Measurements from ENCODE around the gene FXYD6. TPM values are rescaled to one million over a fixed set of nuclear protein-coding genes. Genes with fewer than 3 reads are reported as not detected.
"Not testable (repeated sequence)": the region's sequence is repeated elsewhere in the genome, so short reads cannot be mapped to it uniquely, and the experiment has no call there.

Gene FXYD6
- total RNA-seq, 2 experiments from 2014 or later: not detected

DNA sequence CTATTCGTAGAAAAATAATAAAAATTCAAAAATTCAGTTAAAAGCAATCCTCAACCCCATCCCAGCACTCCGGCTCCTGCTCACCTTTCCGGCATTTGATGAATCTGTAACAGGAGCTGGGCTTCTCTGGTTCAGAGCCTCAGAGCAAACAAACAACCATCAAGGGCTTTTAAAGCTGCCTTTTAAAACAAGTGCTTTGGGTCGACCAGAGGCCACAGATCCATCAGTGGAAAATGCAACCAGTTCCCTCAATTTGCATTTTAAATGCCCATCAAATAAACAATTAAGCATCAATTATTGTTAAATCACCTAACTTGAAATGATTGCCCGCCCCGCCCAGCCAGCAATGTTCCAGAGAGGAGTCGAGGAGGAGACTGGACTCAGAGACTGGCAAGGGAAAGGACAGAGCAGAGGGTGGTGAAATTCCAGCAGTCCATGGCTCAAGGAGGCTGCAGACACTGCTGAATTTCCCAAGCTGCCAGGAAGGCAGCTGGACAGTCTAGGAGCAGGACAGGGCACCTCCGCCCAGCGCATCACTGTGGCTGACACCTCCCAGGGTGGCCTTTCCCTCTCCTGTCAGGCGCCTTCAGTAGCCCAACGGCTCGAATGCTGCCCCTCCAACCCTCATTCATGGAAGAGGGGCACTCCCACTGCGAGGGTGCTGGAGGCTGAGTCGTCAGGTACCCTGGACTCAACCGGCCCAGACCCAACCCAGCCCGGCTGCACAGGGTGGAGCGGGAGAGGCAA, 7.5 kb downstream of the FXYD6 start:
- TF ChIP-seq, protein P1, sequence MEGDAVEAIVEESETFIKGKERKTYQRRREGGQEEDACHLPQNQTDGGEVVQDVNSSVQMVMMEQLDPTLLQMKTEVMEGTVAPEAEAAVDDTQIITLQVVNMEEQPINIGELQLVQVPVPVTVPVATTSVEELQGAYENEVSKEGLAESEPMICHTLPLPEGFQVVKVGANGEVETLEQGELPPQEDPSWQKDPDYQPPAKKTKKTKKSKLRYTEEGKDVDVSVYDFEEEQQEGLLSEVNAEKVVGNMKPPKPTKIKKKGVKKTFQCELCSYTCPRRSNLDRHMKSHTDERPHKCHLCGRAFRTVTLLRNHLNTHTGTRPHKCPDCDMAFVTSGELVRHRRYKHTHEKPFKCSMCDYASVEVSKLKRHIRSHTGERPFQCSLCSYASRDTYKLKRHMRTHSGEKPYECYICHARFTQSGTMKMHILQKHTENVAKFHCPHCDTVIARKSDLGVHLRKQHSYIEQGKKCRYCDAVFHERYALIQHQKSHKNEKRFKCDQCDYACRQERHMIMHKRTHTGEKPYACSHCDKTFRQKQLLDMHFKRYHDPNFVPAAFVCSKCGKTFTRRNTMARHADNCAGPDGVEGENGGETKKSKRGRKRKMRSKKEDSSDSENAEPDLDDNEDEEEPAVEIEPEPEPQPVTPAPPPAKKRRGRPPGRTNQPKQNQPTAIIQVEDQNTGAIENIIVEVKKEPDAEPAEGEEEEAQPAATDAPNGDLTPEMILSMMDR (conservative IDR thresholded peaks at IDR 0.05; ENCODE audit: low read length): no peak
- TF ChIP-seq EZH2phosphoT487 (IDR thresholded peaks at IDR 0.05; ENCODE audit: borderline replicate concordance, low read depth, low read length): no peak

GRCh38 chr11:117868088-117868487, 8.4 kb downstream of the FXYD6 start:
- POLR2A ChIA-PET: no interaction called here
- CTCF ChIA-PET (ENCODE audit: unreplicated experiment): no interaction called here

More for the DNA sequence above, 7.5 kb downstream of the FXYD6 start:
- no peaks in the 10 kb centered on the region for H3K4me1 ChIP-seq (ENCODE audit: insufficient read depth, low read length, poor library complexity, severe bottlenecking)
- H3K27ac ChIP-seq (ENCODE audit: low read depth, low read length, poor library complexity, severe bottlenecking): no peak overlapping the region
- no peaks in the 10 kb centered on the region for H3K36me3 ChIP-seq (ENCODE audit: insufficient read depth, low read length)
- H3K9me3 ChIP-seq (ENCODE audit: low read length): no peaks in the 10 kb centered on the region
- BruUV-seq (replicated peaks): no TSS peak
- H3K79me2 ChIP-seq (ENCODE audit: insufficient read depth, low read depth, low read length): no peaks in the 10 kb centered on the region
- intact Hi-C loops (cut with micrococcal nuclease; ENCODE audit: unreplicated experiment): no loop called here
- H3K4me2 ChIP-seq (ENCODE audit: low read length): no peak overlapping the region
- DNase-seq (ENCODE audit: low spot score): no peak
- POLR2A ChIA-PET: no interaction called here
- no peaks in the 10 kb centered on the region for H4K20me1 ChIP-seq (ENCODE audit: insufficient read depth, low read length)
- CTCF ChIA-PET (ENCODE audit: unreplicated experiment): no interaction called here
- no peak overlapping the region for H2AFZ ChIP-seq (ENCODE audit: low read length)
- no peak overlapping the region for H3K4me3 ChIP-seq (ENCODE audit: low read depth, low read length, poor library complexity, severe bottlenecking)
- no peaks in the 10 kb centered on the region for H3K9me2 ChIP-seq (ENCODE audit: insufficient read depth, low read length)

DNA sequence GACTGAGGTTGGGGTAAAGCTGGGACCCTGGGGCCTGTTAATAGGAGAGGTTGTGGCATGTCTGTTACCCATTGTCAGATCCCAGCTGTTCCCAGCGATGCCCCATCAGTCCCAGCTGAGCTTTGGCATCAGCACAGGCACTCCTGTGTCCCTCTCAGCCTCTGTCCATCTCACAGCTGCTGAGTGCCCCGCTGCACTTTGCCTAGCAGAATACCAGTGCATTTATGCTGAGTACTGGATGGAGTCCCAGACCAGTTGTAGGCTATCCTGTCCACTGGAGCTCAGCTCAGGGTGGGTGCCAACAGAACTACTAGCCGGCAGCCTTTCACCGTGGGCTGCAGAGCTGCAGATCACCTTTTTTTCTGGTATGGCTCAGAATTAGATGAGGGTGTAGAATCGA, 9.9 kb downstream of the FXYD6 start:
- intact Hi-C loops (cut with micrococcal nuclease; ENCODE audit: unreplicated experiment): no loop called here
- no TSS peak for BruUV-seq (replicated peaks)
- no peak for DNase-seq (ENCODE audit: low spot score)

More at GRCh38 chr11:117868088-117868487, 8.4 kb downstream of the FXYD6 start:
- BruUV-seq (replicated peaks): no TSS peak
- no peaks in the 10 kb centered on the region for H3K79me2 ChIP-seq (ENCODE audit: insufficient read depth, low read depth, low read length)
- no peak overlapping the region for H3K4me3 ChIP-seq (ENCODE audit: low read depth, low read length, poor library complexity, severe bottlenecking)
- H3K9me2 ChIP-seq (ENCODE audit: insufficient read depth, low read length): no peaks in the 10 kb centered on the region
- H3K9me3 ChIP-seq (ENCODE audit: low read length): no peaks in the 10 kb centered on the region
- no peak for DNase-seq (ENCODE audit: low spot score)
- no peak for TF ChIP-seq EZH2phosphoT487 (IDR thresholded peaks at IDR 0.05; ENCODE audit: borderline replicate concordance, low read depth, low read length)
- TF ChIP-seq, protein P1 (conservative IDR thresholded peaks at IDR 0.05; ENCODE audit: low read length): no peak
- no peak overlapping the region for H3K4me2 ChIP-seq (ENCODE audit: low read length)
- H3K27ac ChIP-seq (ENCODE audit: low read depth, low read length, poor library complexity, severe bottlenecking): no peak overlapping the region
- intact Hi-C loops (cut with micrococcal nuclease; ENCODE audit: unreplicated experiment): no loop called here
- no peak overlapping the region for H2AFZ ChIP-seq (ENCODE audit: low read length)
- H3K36me3 ChIP-seq (ENCODE audit: insufficient read depth, low read length): no peaks in the 10 kb centered on the region
- H3K4me1 ChIP-seq (ENCODE audit: insufficient read depth, low read length, poor library complexity, severe bottlenecking): no peaks in the 10 kb centered on the region
- no peaks in the 10 kb centered on the region for H4K20me1 ChIP-seq (ENCODE audit: insufficient read depth, low read length)

DNA sequence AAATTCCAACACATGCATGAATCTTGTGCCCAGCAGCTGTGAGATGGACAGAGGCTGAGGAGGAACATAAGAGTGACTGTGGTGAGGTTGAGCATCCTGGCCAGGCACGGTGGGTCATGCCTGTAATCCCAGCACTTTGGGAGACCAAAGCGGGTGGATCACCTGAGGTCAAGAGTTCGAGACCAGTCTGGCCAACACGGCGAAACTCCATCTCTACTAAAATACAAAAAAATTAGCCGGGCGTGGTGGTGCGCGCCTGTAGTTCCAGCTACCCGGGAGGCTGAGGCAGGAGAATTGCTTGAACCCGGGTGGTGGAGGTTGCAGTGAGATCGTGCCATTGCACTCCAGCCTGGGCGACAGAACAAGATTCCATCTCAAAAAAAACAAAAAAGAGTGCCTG, 10.9 kb downstream of the FXYD6 start:
- intact Hi-C loops (cut with micrococcal nuclease; ENCODE audit: unreplicated experiment); H3K36me3 ChIP-seq (ENCODE audit: insufficient read depth, low read length); H2AFZ ChIP-seq (ENCODE audit: low read length); BruUV-seq (replicated peaks); DNase-seq (ENCODE audit: low spot score); H3K9me3 ChIP-seq (ENCODE audit: low read length); H3K79me2 ChIP-seq (ENCODE audit: insufficient read depth, low read depth, low read length); POLR2A ChIA-PET; H3K4me1 ChIP-seq (ENCODE audit: insufficient read depth, low read length, poor library complexity, severe bottlenecking); H4K20me1 ChIP-seq (ENCODE audit: insufficient read depth, low read length); H3K4me3 ChIP-seq (ENCODE audit: low read depth, low read length, poor library complexity, severe bottlenecking); CTCF ChIA-PET (ENCODE audit: unreplicated experiment); H3K4me2 ChIP-seq (ENCODE audit: low read length); H3K9me2 ChIP-seq (ENCODE audit: insufficient read depth, low read length); H3K27ac ChIP-seq (ENCODE audit: low read depth, low read length, poor library complexity, severe bottlenecking): not testable (repeated sequence)

More for the DNA sequence above, 9.9 kb downstream of the FXYD6 start:
- Histone ChIP-seq H3K4me1 (ENCODE audit: insufficient read depth, low read length, poor library complexity, severe bottlenecking) (no peaks in the 10 kb centered on the region), H3K79me2 (ENCODE audit: insufficient read depth, low read depth, low read length) (no peaks in the 10 kb centered on the region), H3K27ac (ENCODE audit: low read depth, low read length, poor library complexity, severe bottlenecking) (no peak overlapping the region), H2AFZ (ENCODE audit: low read length) (no peak overlapping the region), H3K36me3 (ENCODE audit: insufficient read depth, low read length) (no peaks in the 10 kb centered on the region), H3K4me3 (ENCODE audit: low read depth, low read length, poor library complexity, severe bottlenecking) (no peak overlapping the region), H3K4me2 (ENCODE audit: low read length) (no peak overlapping the region), H3K9me3 (ENCODE audit: low read length) (no peaks in the 10 kb centered on the region), H4K20me1 (ENCODE audit: insufficient read depth, low read length) (no peaks in the 10 kb centered on the region), H3K9me2 (ENCODE audit: insufficient read depth, low read length) (no peaks in the 10 kb centered on the region)
- no peak for TF ChIP-seq EZH2phosphoT487 (IDR thresholded peaks at IDR 0.05; ENCODE audit: borderline replicate concordance, low read depth, low read length)
- TF ChIP-seq, protein P1 (conservative IDR thresholded peaks at IDR 0.05; ENCODE audit: low read length): no peak
- CTCF ChIA-PET (ENCODE audit: unreplicated experiment): no interaction called here
- POLR2A ChIA-PET: no interaction called here

Measured in OCI-LY7 (cell line).